SW480 (cell line): ENCODE data around the gene ZP1.

Experiments
- DNase-seq: peaks from one replicate; pipeline ENCODE4 v3.0.0-alpha.2; 2016; ENCODE audit warnings: low spot score

Gene ZP1

DNA sequence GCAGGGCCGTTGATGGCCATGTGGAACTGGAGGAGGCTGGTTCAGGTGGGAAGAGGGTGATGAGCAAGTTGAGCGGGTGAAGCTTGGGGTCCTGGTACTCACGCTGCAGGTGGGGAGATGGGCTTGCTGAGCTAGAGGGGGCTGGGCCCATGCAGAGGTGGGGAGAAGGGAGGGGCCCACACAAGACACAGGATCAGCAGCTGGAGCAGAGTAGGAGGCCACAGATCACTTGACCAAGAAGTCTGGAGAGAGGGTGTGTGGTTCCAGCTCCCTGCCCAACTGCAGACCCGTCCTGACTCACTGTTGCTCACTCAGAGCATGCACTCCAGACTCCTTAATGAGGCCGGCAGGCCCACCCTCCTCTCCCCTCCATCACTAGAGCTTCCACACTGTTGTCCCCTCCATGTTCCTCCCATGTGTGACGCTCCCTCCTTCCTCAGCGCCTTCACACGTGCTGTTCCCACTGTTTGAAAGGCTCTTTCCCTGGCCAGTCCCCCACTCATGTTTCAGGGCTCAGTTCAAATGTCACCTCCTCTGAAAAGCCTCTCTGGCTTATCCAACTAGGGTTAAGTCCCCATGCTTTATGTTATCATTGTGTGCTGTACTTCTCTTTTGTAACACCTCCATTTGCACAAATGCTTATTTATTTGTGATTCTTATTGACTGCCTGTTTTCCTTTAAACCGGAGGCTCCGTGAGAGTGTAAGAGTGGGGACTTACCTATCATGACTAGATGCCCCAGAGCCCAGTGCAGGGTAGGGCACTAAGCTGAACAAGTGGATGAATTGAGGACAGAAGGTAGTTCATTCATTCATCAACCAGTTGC, 23.1 kb upstream of the ZP1 start:
- DNase-seq = no peak

GRCh38 chr11:60844870-60845221, 22.5 kb upstream of the ZP1 start:
- DNase-seq = no peak

GRCh38 chr11:60845338-60845737, 22.0 kb upstream of the ZP1 start:
- DNase-seq = no peak

- DNase-seq = no peak
Observed at GRCh38 chr11:60847281-60847680, 20.1 kb upstream of the ZP1 start.

GRCh38 chr11:60847896-60848295, 19.4 kb upstream of the ZP1 start:
- no peak for DNase-seq

DNA sequence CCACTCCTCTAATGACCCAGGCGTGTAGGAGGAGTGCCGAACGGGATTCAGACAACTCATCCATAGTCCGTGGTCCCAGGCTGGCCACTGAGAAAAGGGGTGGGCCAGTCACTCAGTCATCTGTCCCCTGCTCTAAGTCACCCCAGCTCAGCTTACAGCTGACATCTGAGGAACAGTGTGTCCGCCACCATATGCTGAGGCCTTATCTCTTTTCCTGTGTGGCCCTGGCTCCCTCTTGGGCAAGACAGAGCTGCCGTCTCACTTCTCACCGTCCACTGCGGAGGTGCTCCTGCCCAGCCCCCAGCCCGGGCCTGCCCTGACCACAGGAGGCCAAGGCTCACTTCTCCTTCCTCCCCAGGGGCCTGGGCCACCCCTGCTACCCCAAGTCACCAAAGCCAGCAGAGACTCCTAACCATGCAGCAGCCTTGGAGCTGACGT, 18.6 kb upstream of the ZP1 start:
- no peak for DNase-seq

GRCh38 chr11:60849641-60850520, 17.5 kb upstream of the ZP1 start:
- no peak for DNase-seq

DNA sequence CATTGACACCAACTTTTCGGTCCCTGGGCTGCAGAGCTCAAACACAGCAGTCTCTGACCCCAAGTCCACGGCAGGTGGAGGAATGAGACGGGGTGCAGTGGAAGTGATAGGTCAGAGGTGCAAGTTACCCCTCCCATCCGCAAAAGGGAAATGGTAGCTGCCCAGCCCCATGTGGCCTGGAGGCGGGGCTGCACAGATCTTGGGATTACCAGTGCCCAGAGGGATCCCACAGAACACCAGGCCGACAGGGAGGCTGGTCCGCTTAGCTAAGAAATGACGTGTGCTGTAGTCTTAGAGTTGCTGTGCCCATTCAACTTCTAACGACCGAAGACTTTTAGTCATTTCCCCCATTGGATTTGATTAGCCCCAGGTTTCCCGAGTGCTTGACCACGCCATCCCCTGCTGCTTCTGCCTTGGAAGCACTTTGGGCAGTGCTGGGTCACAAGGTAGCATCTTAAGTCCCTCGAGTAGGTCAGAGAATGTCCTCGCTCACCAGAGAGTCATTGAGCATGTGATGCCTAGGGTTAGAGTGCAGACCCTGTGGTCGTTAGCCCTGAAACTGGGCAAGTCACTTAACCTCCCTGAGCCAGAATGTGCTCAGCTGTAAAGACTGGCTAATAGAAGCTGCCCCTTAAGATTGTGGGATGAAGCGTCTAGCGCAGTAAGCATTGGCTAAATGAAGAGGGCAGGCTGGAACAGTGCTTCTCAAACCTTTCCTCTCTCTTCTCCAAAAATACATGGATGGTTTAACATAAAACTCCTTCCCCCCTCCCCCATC, 15.8 kb upstream of the ZP1 start:
- no peak for DNase-seq

- DNase-seq = peak; percentile 61
Observed at GRCh38 chr11:60852117-60852981, 15.0 kb upstream of the ZP1 start.

- DNase-seq = no peak
Observed at GRCh38 chr11:60852982-60853950, 14.1 kb upstream of the ZP1 start.

GRCh38 chr11:60854140-60854846, 13.0 kb upstream of the ZP1 start:
- no peak for DNase-seq

GRCh38 chr11:60854847-60855725, 12.3 kb upstream of the ZP1 start:
- DNase-seq = no peak

- no peak for DNase-seq
Observed at GRCh38 chr11:60855726-60856633, 11.4 kb upstream of the ZP1 start, which contains the start of gene PTGDR2. TSS of gene PTGDR2 (minus strand) at chr11:60855950. CDS start at chr11:60853722, 2,228 bp downstream.

GRCh38 chr11:60857378-60858232, 9.7 kb upstream of the ZP1 start:
- no peak for DNase-seq

- no peak for DNase-seq
Observed at GRCh38 chr11:60858236-60858635, 9.1 kb upstream of the ZP1 start.

- no peak for DNase-seq
Observed at GRCh38 chr11:60858731-60859464, 8.4 kb upstream of the ZP1 start.
